Fibroblast of lung (primary cell): ENCODE data around the gene KIAA1549. TPM values are rescaled to one million over a fixed set of nuclear protein-coding genes. Genes with fewer than 3 reads are reported as not detected.

ENCODE experiments used
- DNase-seq, 2 donors: peaks; one replicate each; pipeline versions ENCODE4 v3.0.0 to v3.0.0-alpha.2; 2010; ENCODE audit warnings: low read depth in 2 of 2
- H2AFZ ChIP-seq: 2 replicates; pipeline ENCODE4 v1.5.1; 2012; ENCODE audit warnings: low read length, control low read depth, inconsistent platforms
- H3K27ac ChIP-seq: 2 replicates; pipeline ENCODE4 v1.5.1; 2011; ENCODE audit warnings: low read length, control low read depth; ENCODE audit not compliant: insufficient read depth
- H3K27me3 ChIP-seq: 2 replicates; pipeline ENCODE4 v1.5.1; 2011; ENCODE audit warnings: mild to moderate bottlenecking, low read length; ENCODE audit not compliant: control insufficient read depth, insufficient read depth
- H3K36me3 ChIP-seq: 2 replicates; pipeline ENCODE4 v1.5.1; 2011; ENCODE audit warnings: low read length; ENCODE audit not compliant: control insufficient read depth, insufficient read depth
- H3K4me1 ChIP-seq: 2 replicates; pipeline ENCODE4 v1.5.1; 2011; ENCODE audit warnings: low read length; ENCODE audit not compliant: control insufficient read depth, insufficient read depth; ENCODE audit errors: extremely low read depth
- H3K4me2 ChIP-seq: 2 replicates; pipeline ENCODE4 v1.5.1; 2011; ENCODE audit warnings: low read length, control low read depth; ENCODE audit not compliant: insufficient read depth; ENCODE audit errors: extremely low read depth
- H3K4me3 ChIP-seq, 4 experiments: fragments of 200-600 bp in 1 of 4; sonication (generic) in 1 of 4; replicated peaks in 1 of 4; 2 replicates each; pipeline ENCODE4 v1.5.1; 2011 to 2016; ENCODE audit warnings: low read length in 4 of 4, low read depth in 3 of 4, mild to moderate bottlenecking in 3 of 4, control low read depth in 2 of 4, inconsistent platforms in 1 of 4, mixed read lengths in 1 of 4; ENCODE audit not compliant: insufficient read depth in 1 of 4; ENCODE audit errors: control extremely low read depth in 1 of 4
- H3K79me2 ChIP-seq: 2 replicates; pipeline ENCODE4 v1.5.1; 2012; ENCODE audit warnings: mild to moderate bottlenecking, low read length, inconsistent platforms; ENCODE audit not compliant: control insufficient read depth, insufficient read depth
- H3K9ac ChIP-seq: 2 replicates; pipeline ENCODE4 v1.5.1; 2011; ENCODE audit warnings: mild to moderate bottlenecking, low read length, control low read depth; ENCODE audit not compliant: insufficient read depth
- H3K9me3 ChIP-seq: 2 replicates; pipeline ENCODE4 v1.5.1; 2012; ENCODE audit warnings: low read depth, low read length; ENCODE audit not compliant: control insufficient read depth, insufficient read depth
- H4K20me1 ChIP-seq: 2 replicates; pipeline ENCODE4 v1.5.1; 2011; ENCODE audit warnings: low read length; ENCODE audit not compliant: control insufficient read depth, insufficient read depth; ENCODE audit errors: extremely low read depth
- EZH2 ChIP-seq: IDR thresholded peaks from 2 replicates; pipeline ENCODE4 v1.5.1; 2012; ENCODE audit warnings: low read length, control low read depth, mild to moderate bottlenecking; ENCODE audit errors: missing control alignments
- polyA plus RNA-seq, 2 donors: library from polyadenylated mRNA; depleted of rRNA in 1 of 2; stranded (reverse) in 1 of 2; unstranded in 1 of 2; fragments of >200 nt; gene quantifications; 2 replicates each; pipeline ENCODE4 v1.2.1, GENCODE V29; 2011 to 2012; ENCODE audit warnings: missing spikeins in 1 of 2
- total RNA-seq: library from RNA; depleted of rRNA; stranded (reverse); fragments of >200 nt; gene quantifications from 2 replicates; pipeline ENCODE4 v1.2.1, GENCODE V29; 2014
- TF ChIP-seq, protein P1 (sequence below), 2 donors: IDR thresholded peaks in 1 of 2; conservative IDR thresholded peaks in 1 of 2; 1 replicate in 1 of 2; 2 replicates in 1 of 2; pipeline ENCODE4 v1.5.1; 2011 to 2012; ENCODE audit warnings: low read length in 2 of 2, control low read depth in 1 of 2, inconsistent platforms in 1 of 2, low read depth in 1 of 2, mild to moderate bottlenecking in 1 of 2

KIAA1549 gene
- total and polyA plus RNA-seq, 2 donors (not counting 1 experiment from before 2014, with no cell fraction given), result 0.48 to 0.66 TPM

DNA sequence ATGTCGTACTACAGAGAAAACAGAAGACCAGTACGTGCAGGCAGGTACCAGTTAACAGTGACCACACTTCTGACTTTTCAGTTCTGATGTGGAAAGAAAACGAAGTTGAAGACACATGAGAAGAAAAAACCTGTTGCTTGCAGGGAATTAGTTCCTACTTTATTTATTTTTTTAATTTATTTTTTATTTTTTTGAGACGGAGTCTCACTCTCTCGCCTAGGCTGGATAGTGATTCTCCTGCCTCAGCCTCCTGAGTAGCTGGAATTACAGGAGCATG lies 109.4 kb downstream of the KIAA1549 start:
- Histone ChIP-seq H3K27ac (no peak overlapping the region), H3K36me3 (no peaks in the 10 kb centered on the region), H3K9ac (no peak overlapping the region), H3K4me2 (no peak overlapping the region), H3K79me2 (no peaks in the 10 kb centered on the region), H3K4me1 (no peaks in the 10 kb centered on the region), H3K27me3 (no peaks in the 10 kb centered on the region), H4K20me1 (no peaks in the 10 kb centered on the region), H3K4me3 (no peak overlapping the region), H2AFZ (no peak overlapping the region), H3K9me3 (no peaks in the 10 kb centered on the region)
- TF ChIP-seq, protein P1, sequence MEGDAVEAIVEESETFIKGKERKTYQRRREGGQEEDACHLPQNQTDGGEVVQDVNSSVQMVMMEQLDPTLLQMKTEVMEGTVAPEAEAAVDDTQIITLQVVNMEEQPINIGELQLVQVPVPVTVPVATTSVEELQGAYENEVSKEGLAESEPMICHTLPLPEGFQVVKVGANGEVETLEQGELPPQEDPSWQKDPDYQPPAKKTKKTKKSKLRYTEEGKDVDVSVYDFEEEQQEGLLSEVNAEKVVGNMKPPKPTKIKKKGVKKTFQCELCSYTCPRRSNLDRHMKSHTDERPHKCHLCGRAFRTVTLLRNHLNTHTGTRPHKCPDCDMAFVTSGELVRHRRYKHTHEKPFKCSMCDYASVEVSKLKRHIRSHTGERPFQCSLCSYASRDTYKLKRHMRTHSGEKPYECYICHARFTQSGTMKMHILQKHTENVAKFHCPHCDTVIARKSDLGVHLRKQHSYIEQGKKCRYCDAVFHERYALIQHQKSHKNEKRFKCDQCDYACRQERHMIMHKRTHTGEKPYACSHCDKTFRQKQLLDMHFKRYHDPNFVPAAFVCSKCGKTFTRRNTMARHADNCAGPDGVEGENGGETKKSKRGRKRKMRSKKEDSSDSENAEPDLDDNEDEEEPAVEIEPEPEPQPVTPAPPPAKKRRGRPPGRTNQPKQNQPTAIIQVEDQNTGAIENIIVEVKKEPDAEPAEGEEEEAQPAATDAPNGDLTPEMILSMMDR (conservative IDR thresholded peaks at IDR 0.05 in 1 of 2, IDR thresholded peaks at IDR 0.05 in 1 of 2; ENCODE audit: low read depth in 1 of 2, low read length in 2 of 2), result no peak
- no peak for TF ChIP-seq EZH2
- no peak for DNase-seq

GRCh38 chr7:138871065-138871813 lies 110.0 kb downstream of the KIAA1549 start:
- no peak overlapping the region for H3K9ac ChIP-seq
- H3K27ac ChIP-seq, result no peak overlapping the region
- H3K79me2 ChIP-seq, result no peaks in the 10 kb centered on the region
- TF ChIP-seq EZH2, result no peak
- TF ChIP-seq, protein P1 (conservative IDR thresholded peaks at IDR 0.05 in 1 of 2, IDR thresholded peaks at IDR 0.05 in 1 of 2; ENCODE audit: low read depth in 1 of 2, low read length in 2 of 2), result no peak
- H3K36me3 ChIP-seq, result no peaks in the 10 kb centered on the region
- no peaks in the 10 kb centered on the region for H3K4me1 ChIP-seq
- H2AFZ ChIP-seq, result no peak overlapping the region
- DNase-seq, result no peak
- no peak overlapping the region for H3K4me2 ChIP-seq
- H4K20me1 ChIP-seq, result no peaks in the 10 kb centered on the region
- no peaks in the 10 kb centered on the region for H3K27me3 ChIP-seq
- no peak overlapping the region for H3K4me3 ChIP-seq
- H3K9me3 ChIP-seq, result no peaks in the 10 kb centered on the region

- H3K27ac ChIP-seq, result no peak overlapping the region
These were observed 111.8 kb downstream of the KIAA1549 start for GRCh38 chr7:138869353-138869752.

More at GRCh38 chr7:138869353-138869752, 111.8 kb downstream of the KIAA1549 start:
- H3K4me1 ChIP-seq, result no peaks in the 10 kb centered on the region
- no peaks in the 10 kb centered on the region for H3K27me3 ChIP-seq
- no peak overlapping the region for H3K4me3 ChIP-seq
- no peak overlapping the region for H3K9ac ChIP-seq
- no peak overlapping the region for H3K4me2 ChIP-seq
- no peak for DNase-seq
- H2AFZ ChIP-seq, result no peak overlapping the region
- no peaks in the 10 kb centered on the region for H3K36me3 ChIP-seq
- H4K20me1 ChIP-seq, result no peaks in the 10 kb centered on the region
- H3K79me2 ChIP-seq, result no peaks in the 10 kb centered on the region
- no peaks in the 10 kb centered on the region for H3K9me3 ChIP-seq
- TF ChIP-seq, protein P1 (conservative IDR thresholded peaks at IDR 0.05 in 1 of 2, IDR thresholded peaks at IDR 0.05 in 1 of 2; ENCODE audit: low read depth in 1 of 2, low read length in 2 of 2), result no peak
- TF ChIP-seq EZH2, result no peak
